HCT116 (cell line): ENCODE results near the gene RNASEL. TPM values are rescaled to one million over a fixed set of nuclear protein-coding genes. Genes with fewer than 3 reads are reported as not detected.

ENCODE experiments used
- ATAC-seq: fragments of 200-7000 bp; cut with Tn5 transposase; 2 replicates; pipeline ENCODE4 v1.9.1; 2020; ENCODE audit warnings: mild to moderate bottlenecking, moderate library complexity
- BruUV-seq: library from RNA; stranded (reverse); fragments of 400-500 nt; replicated peaks from 2 replicates; lab custom pipeline; 2021; lab: Mats Ljungman, UMichigan
- CTCF ChIA-PET: fragments of 300-600 bp; sonication (Branson Sonifier 250); formaldehyde crosslinking; loops from one replicate; lab custom pipeline; 2021; ENCODE audit warnings: antibody characterized with exemption; lab: Charles Lee
- POLR2A ChIA-PET: fragments of 300-600, 350-600 bp; sonication (Branson Sonifier 250); formaldehyde crosslinking; loops from one replicate; lab custom pipeline; 2021; ENCODE audit warnings: antibody characterized with exemption; lab: Charles Lee
- RAD21 ChIA-PET, 2 experiments: fragments of 300-600 bp; sonication (Branson Sonifier 250); formaldehyde crosslinking; loops; one replicate each; lab custom pipeline; 2023; ENCODE audit warnings: low total read pairs in 2 of 2; ENCODE audit not compliant: uncharacterized antibody in 2 of 2, unreplicated experiment in 2 of 2, low non-redundant PET in 1 of 2; lab: Charles Lee
- DNase-seq: peaks from one replicate; pipeline ENCODE4 v3.0.0-alpha.2; 2010; ENCODE audit warnings: low read depth, low spot score
- H2AFZ ChIP-seq: fragments of 200-600 bp; shearing (Covaris generic), sonication (generic); 2 replicates; pipeline ENCODE4 v1.6.1; 2017; ENCODE audit warnings: low read depth, mixed run types, mixed read lengths, antibody characterized with exemption, low read length; ENCODE audit not compliant: poor library complexity, severe bottlenecking
- H3K27ac ChIP-seq: 2 replicates; pipeline ENCODE4 v1.5.1; 2012; ENCODE audit warnings: low read depth, low read length
- H3K27me3 ChIP-seq: fragments of 200-600 bp; sonication (generic); 2 replicates; pipeline ENCODE4 v1.6.1; 2016; ENCODE audit warnings: mixed run types, low read length, mixed read lengths; ENCODE audit not compliant: insufficient read depth
- H3K36me3 ChIP-seq, 2 experiments: fragments of 200-500 bp in 1 of 2; fragments of 200-600 bp in 1 of 2; sonication (Bioruptor generic) in 1 of 2; sonication (generic) in 1 of 2; 2 replicates each; pipeline versions ENCODE4 v1.5.1 to v1.6.1; 2014 to 2016; ENCODE audit warnings: low read length in 2 of 2, inconsistent platforms in 1 of 2, mixed read lengths in 1 of 2, mixed run types in 1 of 2; ENCODE audit not compliant: insufficient read depth in 2 of 2, control insufficient read depth in 1 of 2
- H3K4me1 ChIP-seq, 2 experiments: fragments of 200-600 bp in 1 of 2; sonication (generic) in 1 of 2; 2 replicates each; pipeline versions ENCODE4 v1.5.1 to v1.6.1; 2012 to 2017; ENCODE audit warnings: low read length in 2 of 2, inconsistent platforms in 1 of 2, mild to moderate bottlenecking in 1 of 2, mixed read lengths in 1 of 2, mixed run types in 1 of 2, moderate library complexity in 1 of 2; ENCODE audit not compliant: insufficient read depth in 2 of 2, control insufficient read depth in 1 of 2
- H3K4me2 ChIP-seq: fragments of 200-600 bp; sonication (generic); 2 replicates; pipeline ENCODE4 v1.6.1; 2017; ENCODE audit warnings: mixed run types, low read length, mixed read lengths
- H3K4me3 ChIP-seq, 2 experiments: fragments of 200-600 bp in 1 of 2; sonication (generic) in 1 of 2; replicated peaks in 1 of 2; 2 replicates each; pipeline ENCODE4 v1.5.1; 2011 to 2016; ENCODE audit warnings: low read length in 2 of 2, control low read depth in 1 of 2, low read depth in 1 of 2, mild to moderate bottlenecking in 1 of 2, mixed read lengths in 1 of 2, mixed run types in 1 of 2
- H3K79me2 ChIP-seq: fragments of 200-600 bp; sonication (generic); 2 replicates; pipeline ENCODE4 v1.6.1; 2017; ENCODE audit warnings: mild to moderate bottlenecking, mixed run types, low read length, moderate library complexity, mixed read lengths; ENCODE audit not compliant: insufficient read depth
- H3K9ac ChIP-seq: fragments of 200-600 bp; sonication (generic); 2 replicates; pipeline ENCODE4 v1.6.1; 2016; ENCODE audit warnings: low read length, mixed read lengths
- H3K9me2 ChIP-seq: fragments of 200-600 bp; sonication (generic), shearing (Covaris generic); 2 replicates; pipeline ENCODE4 v1.6.1; 2017; ENCODE audit warnings: mixed run types, mild to moderate bottlenecking, moderate library complexity; ENCODE audit not compliant: insufficient read depth
- H3K9me3 ChIP-seq, 2 experiments: fragments of 200-500 bp in 1 of 2; fragments of 200-600 bp in 1 of 2; sonication (Bioruptor generic) in 1 of 2; sonication (generic) in 1 of 2; 2 replicates each; pipeline ENCODE4 v1.6.1; 2014 to 2017; ENCODE audit warnings: low read length in 2 of 2, mixed read lengths in 2 of 2, inconsistent platforms in 1 of 2, low read depth in 1 of 2, mild to moderate bottlenecking in 1 of 2, mixed run types in 1 of 2, moderate library complexity in 1 of 2; ENCODE audit not compliant: control insufficient read depth in 1 of 2, insufficient read depth in 1 of 2
- H4K20me1 ChIP-seq: fragments of 200-600 bp; sonication (generic), shearing (Covaris generic); 2 replicates; pipeline ENCODE4 v1.6.1; 2017; ENCODE audit warnings: mixed run types, mild to moderate bottlenecking, moderate library complexity; ENCODE audit not compliant: insufficient read depth
- CBX3 ChIP-seq: IDR thresholded peaks from 2 replicates; pipeline ENCODE4 v1.6.1; 2012; ENCODE audit warnings: low read depth
- CEBPB ChIP-seq: IDR thresholded peaks from 2 replicates; pipeline ENCODE4 v1.6.1; 2012; ENCODE audit warnings: low read depth
- EGR1 ChIP-seq: IDR thresholded peaks from 2 replicates; pipeline ENCODE4 v1.6.1; 2012; ENCODE audit warnings: low read depth
- EZH2 ChIP-seq: fragments of 200-600 bp; sonication (generic); IDR thresholded peaks from 2 replicates; pipeline ENCODE4 v1.6.1; 2017; ENCODE audit warnings: antibody characterized with exemption, mixed run types
- FOSL1 ChIP-seq: IDR thresholded peaks from 2 replicates; pipeline ENCODE4 v1.6.1; 2012; ENCODE audit warnings: low read depth
- MAX ChIP-seq: IDR thresholded peaks from 2 replicates; pipeline ENCODE4 v1.6.1; 2012
- POLR2A ChIP-seq: IDR thresholded peaks from 2 replicates; pipeline ENCODE4 v1.7.0; 2011; ENCODE audit warnings: borderline replicate concordance; ENCODE audit not compliant: insufficient read depth, insufficient read length; ENCODE audit errors: extremely low read depth
- POLR2AphosphoS5 ChIP-seq: IDR thresholded peaks from 2 replicates; pipeline ENCODE4 v1.6.1; 2011; ENCODE audit warnings: mild to moderate bottlenecking, low read depth, low read length, moderate library complexity
- SP1 ChIP-seq: IDR thresholded peaks from 2 replicates; pipeline ENCODE4 v1.6.1; 2012; ENCODE audit warnings: low read depth
- SRF ChIP-seq: IDR thresholded peaks from 2 replicates; pipeline ENCODE4 v1.6.1; 2012; ENCODE audit warnings: low read depth
- TCF7L2 ChIP-seq: IDR thresholded peaks from 2 replicates; pipeline ENCODE4 v1.7.0; 2011; ENCODE audit warnings: borderline replicate concordance, inconsistent platforms; ENCODE audit not compliant: insufficient read depth, insufficient read length; ENCODE audit errors: extremely low read depth
- YY1 ChIP-seq: IDR thresholded peaks from 2 replicates; pipeline ENCODE4 v1.6.1; 2011; ENCODE audit warnings: low read length, low read depth, moderate library complexity, mild to moderate bottlenecking; ENCODE audit not compliant: insufficient replicate concordance; ENCODE audit errors: extremely low read depth
- ZFX ChIP-seq: fragments of 450-650 bp; IDR thresholded peaks from 2 replicates; pipeline ENCODE4 v1.6.1; 2017
- ZNF274 ChIP-seq: fragments of 200-500 bp; sonication (Bioruptor generic); IDR thresholded peaks from 2 replicates; pipeline ENCODE4 v1.6.1; 2014; ENCODE audit warnings: mild to moderate bottlenecking, low read depth, low read length, inconsistent platforms
- intact Hi-C: fragments of 100-400 bp; cut with micrococcal nuclease; formaldehyde crosslinking; loops from 2 replicates; pipeline ENCODE4 v1.10.0; 2022
- total RNA-seq: library from RNA; stranded (reverse); gene quantifications from one replicate; pipeline ENCODE4 v1.2.1, GENCODE V29; 2021; ENCODE audit not compliant: unreplicated experiment
- TF ChIP-seq, protein P1 (sequence below): IDR thresholded peaks from 2 replicates; pipeline ENCODE4 v1.6.1; 2011; ENCODE audit warnings: mild to moderate bottlenecking, low read length, moderate library complexity; ENCODE audit not compliant: insufficient replicate concordance; ENCODE audit errors: extremely low read depth
- TF ChIP-seq, protein P2 (sequence below), 3 experiments: fragments of 200-600 bp in 1 of 3; sonication (generic) in 1 of 3; IDR thresholded peaks in 2 of 3; conservative IDR thresholded peaks in 1 of 3; 2 replicates each; pipeline ENCODE4 v1.5.1; 2012 to 2017; ENCODE audit warnings: low read depth in 2 of 3, low read length in 2 of 3, antibody characterized with exemption in 1 of 3, borderline replicate concordance in 1 of 3, control low read depth in 1 of 3, mild to moderate bottlenecking in 1 of 3, mixed read lengths in 1 of 3, mixed run types in 1 of 3, moderate library complexity in 1 of 3; ENCODE audit not compliant: insufficient read depth in 1 of 3
- TF ChIP-seq, protein P3 (sequence below): IDR thresholded peaks from 2 replicates; pipeline ENCODE4 v1.6.1; 2012

The RNASEL gene
- total RNA-seq, 1 experiment from 2014 or later = 2.9 TPM

GRCh38 chr1:182600745-182601415 lies 11.8 kb upstream of the RNASEL start:
- TF ChIP-seq EGR1 = no peak
- no peak for TF ChIP-seq ZNF274
- TF ChIP-seq POLR2A = no peak
- TF ChIP-seq, protein P1, sequence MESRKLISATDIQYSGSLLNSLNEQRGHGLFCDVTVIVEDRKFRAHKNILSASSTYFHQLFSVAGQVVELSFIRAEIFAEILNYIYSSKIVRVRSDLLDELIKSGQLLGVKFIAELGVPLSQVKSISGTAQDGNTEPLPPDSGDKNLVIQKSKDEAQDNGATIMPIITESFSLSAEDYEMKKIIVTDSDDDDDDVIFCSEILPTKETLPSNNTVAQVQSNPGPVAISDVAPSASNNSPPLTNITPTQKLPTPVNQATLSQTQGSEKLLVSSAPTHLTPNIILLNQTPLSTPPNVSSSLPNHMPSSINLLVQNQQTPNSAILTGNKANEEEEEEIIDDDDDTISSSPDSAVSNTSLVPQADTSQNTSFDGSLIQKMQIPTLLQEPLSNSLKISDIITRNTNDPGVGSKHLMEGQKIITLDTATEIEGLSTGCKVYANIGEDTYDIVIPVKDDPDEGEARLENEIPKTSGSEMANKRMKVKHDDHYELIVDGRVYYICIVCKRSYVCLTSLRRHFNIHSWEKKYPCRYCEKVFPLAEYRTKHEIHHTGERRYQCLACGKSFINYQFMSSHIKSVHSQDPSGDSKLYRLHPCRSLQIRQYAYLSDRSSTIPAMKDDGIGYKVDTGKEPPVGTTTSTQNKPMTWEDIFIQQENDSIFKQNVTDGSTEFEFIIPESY = no peak
- no peak for TF ChIP-seq SP1
- no peak for TF ChIP-seq CBX3
- TF ChIP-seq, protein P2, sequence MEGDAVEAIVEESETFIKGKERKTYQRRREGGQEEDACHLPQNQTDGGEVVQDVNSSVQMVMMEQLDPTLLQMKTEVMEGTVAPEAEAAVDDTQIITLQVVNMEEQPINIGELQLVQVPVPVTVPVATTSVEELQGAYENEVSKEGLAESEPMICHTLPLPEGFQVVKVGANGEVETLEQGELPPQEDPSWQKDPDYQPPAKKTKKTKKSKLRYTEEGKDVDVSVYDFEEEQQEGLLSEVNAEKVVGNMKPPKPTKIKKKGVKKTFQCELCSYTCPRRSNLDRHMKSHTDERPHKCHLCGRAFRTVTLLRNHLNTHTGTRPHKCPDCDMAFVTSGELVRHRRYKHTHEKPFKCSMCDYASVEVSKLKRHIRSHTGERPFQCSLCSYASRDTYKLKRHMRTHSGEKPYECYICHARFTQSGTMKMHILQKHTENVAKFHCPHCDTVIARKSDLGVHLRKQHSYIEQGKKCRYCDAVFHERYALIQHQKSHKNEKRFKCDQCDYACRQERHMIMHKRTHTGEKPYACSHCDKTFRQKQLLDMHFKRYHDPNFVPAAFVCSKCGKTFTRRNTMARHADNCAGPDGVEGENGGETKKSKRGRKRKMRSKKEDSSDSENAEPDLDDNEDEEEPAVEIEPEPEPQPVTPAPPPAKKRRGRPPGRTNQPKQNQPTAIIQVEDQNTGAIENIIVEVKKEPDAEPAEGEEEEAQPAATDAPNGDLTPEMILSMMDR (IDR thresholded peaks at IDR 0.05 in 2 of 3, conservative IDR thresholded peaks at IDR 0.05 in 1 of 3; ENCODE audit: borderline replicate concordance in 1 of 3, insufficient read depth in 1 of 3, low read depth in 2 of 3, low read length in 2 of 3) = no peak
- no peak for TF ChIP-seq TCF7L2
- TF ChIP-seq SRF = no peak
- no peak for TF ChIP-seq FOSL1
- TF ChIP-seq EZH2 = no peak
- TF ChIP-seq MAX = no peak
- no peak for TF ChIP-seq YY1
- no peak for TF ChIP-seq CEBPB
- TF ChIP-seq, protein P3, sequence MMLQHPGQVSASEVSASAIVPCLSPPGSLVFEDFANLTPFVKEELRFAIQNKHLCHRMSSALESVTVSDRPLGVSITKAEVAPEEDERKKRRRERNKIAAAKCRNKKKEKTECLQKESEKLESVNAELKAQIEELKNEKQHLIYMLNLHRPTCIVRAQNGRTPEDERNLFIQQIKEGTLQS = no peak
- TF ChIP-seq POLR2AphosphoS5 = no peak
- no peak for TF ChIP-seq ZFX
- Histone ChIP-seq H3K36me3 (peaks cover 12 to 17% of the 10 kb centered on the region in 2 experiments; a peak in 3 of 4 replicates), H4K20me1 (no peaks in the 10 kb centered on the region), H3K27me3 (no peaks in the 10 kb centered on the region), H3K4me2 (no peak overlapping the region), H2AFZ (no peak overlapping the region), H3K9ac (no peak overlapping the region), H3K27ac (no peak overlapping the region), H3K9me2 (no peaks in the 10 kb centered on the region), H3K79me2 (no peaks in the 10 kb centered on the region), H3K9me3 (no peaks in the 10 kb centered on the region), H3K4me3 (no peak overlapping the region), H3K4me1 (peaks cover 0 to 21% of the 10 kb centered on the region in 2 experiments; a peak in 3 of 4 replicates)
- intact Hi-C loops = loop anchor here (1.0 kb wide), 1 partner anchor 183 kb away; no protein-coding TSS in a partner anchor
- ChIA-PET RAD21 (interaction anchor here (1.0 to 2.2 kb wide), 4 partner anchors 181 to 186 kb away, joined by 4 to 13 read pairs (median 10); no protein-coding TSS in a partner anchor), POLR2A (interaction anchor here (0.7 to 4.6 kb wide), 2 partner anchors 182 to 186 kb away, joined by 3 to 39 read pairs; no protein-coding TSS in a partner anchor), CTCF (interaction anchor here (0.6 to 17.3 kb wide), 6 partner anchors 10 to 185 kb away, joined by 3 to 412 read pairs (median 4); partner anchors contain the start of gene NPL)
- no peak for ATAC-seq
- DNase-seq = no peak
- BruUV-seq = no TSS peak
